NOMO-1 (cell line): ENCODE measurements around the gene AGPAT3.
"Not testable (repeated sequence)": the region's sequence is repeated elsewhere in the genome, so short reads cannot be mapped to it uniquely, and the experiment has no call there.

ENCODE experiments used
- DNase-seq, 2 experiments: peaks; one replicate each; lab custom pipeline; 2025; ENCODE audit not compliant: unreplicated experiment in 2 of 2; lab: John Stamatoyannopoulos, UW

The AGPAT3 gene

GRCh38 chr21:43881935-43882334 lies 16.9 kb downstream of the AGPAT3 start:
- DNase-seq: no peak

- no peak for DNase-seq
Measured at GRCh38 chr21:43882952-43883545, 18.0 kb downstream of the AGPAT3 start.

GRCh38 chr21:43884012-43884860 lies 19.2 kb downstream of the AGPAT3 start:
- peak in 1 of 2 experiments; percentile 4 for DNase-seq

GRCh38 chr21:43884861-43885417 lies 19.9 kb downstream of the AGPAT3 start:
- no peak for DNase-seq

- no peak for DNase-seq
Measured at GRCh38 chr21:43885721-43886120, 20.7 kb downstream of the AGPAT3 start.

- no peak for DNase-seq
Measured at GRCh38 chr21:43886565-43886964, 21.5 kb downstream of the AGPAT3 start.

DNA sequence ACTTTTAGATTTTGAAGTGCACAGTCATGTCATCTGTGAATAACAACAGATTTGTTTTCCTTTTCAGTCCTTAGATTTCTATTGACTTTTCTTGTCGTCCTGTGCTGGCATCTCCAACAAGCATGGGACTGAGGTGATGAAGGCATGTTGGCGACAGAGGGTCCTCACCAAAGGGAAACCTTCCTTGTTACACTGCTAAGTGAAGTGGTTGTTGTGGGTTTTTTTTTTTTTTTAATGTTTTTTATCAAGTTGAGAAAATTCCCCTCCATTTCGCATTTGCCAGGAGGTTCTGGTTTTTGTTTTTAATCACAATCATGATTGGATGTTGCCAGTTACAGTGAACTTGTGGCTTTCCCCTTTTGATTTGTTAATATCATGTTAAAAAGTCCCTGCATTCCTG lies 24.0 kb downstream of the AGPAT3 start:
- no peak for DNase-seq

GRCh38 chr21:43890042-43890441 lies 25.0 kb downstream of the AGPAT3 start:
- DNase-seq: no peak

- DNase-seq: no peak
Measured at GRCh38 chr21:43892334-43892733, 27.3 kb downstream of the AGPAT3 start.

DNA sequence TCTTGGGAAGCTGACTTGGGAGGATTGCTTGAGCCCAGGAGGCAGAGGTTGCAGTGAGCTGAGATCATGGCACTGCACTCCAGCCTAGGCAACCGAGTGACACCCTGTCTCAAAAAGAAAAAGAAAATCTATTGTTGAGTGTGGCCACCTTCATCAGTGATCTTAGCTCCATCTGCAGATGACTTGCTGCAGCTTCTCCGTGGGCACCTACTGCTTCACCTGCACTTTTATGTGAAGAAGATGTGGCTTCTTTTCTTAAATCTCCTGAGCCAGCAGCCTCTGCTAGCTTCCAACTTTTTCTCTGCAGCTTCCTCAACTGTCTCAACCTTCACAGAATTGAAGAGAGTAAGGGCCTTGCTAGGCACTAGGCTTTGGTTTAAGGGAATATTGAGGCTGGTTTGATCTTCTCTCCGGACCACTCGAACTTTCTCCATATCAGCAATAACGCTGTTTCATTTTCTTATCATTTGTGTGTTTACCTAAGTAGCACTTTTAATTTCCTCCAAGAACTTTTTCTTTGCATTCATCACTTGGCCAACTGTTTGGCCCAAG lies 28.0 kb downstream of the AGPAT3 start:
- no peak for DNase-seq

DNA sequence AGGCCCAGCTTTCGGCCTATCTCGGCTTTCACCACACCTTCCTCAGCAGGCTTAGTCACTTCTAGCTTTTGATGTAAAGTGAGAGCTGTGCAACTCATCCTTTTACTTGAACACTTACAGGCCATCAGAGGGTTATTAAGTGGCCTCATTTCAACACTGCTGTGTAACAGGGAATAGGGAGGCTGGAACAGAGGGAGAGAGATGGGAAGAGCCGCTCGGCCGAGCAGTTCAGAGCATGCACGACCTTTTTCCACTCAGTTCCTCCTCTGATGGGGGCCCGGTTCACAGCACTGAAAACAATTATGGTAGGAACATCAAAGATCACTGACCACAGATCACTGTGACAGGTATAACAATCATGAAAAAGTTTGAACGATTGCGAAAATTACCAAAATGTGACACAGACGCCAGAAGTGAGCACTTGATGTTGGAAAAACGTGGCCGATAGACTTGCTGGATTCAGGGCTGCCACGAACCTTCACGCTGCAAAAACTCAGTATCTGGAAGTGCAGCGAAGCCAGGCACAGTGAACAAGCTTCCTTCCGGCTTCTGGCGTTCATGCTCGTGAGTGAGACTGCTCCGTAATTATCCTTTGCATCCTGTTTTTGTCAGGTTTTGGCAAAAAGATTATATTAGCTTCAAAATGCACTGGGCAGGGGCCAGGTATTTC lies 28.6 kb downstream of the AGPAT3 start:
- no peak for DNase-seq

DNA sequence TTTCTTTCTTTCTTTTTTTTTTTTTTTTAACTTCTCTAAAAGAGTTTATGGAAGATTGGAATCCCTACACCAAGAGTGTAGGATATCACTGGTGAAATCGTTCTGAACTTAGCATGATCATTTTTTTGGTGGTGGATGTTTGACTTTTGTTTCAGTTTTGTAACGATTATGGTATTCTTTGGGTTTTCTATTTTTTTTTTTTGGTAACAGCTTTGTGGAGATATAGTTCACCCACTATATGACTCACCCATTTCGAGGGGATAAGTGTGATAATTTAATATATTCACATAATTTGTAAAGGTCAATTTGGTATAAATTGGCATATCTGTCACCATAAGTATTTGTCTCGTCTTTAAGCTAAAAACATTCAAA lies 29.2 kb downstream of the AGPAT3 start:
- no peak for DNase-seq

DNA sequence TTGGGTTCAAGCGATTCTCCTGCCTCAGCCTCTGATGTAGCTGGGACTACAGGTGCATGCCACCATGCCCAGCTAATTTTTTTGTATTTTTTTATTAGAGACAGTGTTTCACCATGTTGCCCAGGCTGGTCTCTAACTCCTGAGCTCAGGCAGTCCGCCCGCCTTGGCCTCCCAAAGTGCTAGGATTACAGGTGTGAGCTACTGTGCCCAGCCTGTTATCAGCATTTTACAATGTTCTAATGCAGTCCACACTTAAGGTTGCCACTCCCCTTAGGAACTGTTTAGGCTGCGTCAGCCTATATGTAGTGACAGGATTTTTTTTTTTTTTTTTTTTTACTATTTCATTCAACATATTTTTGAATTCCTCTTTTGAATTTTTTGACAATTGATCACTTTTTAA lies 30.2 kb downstream of the AGPAT3 start:
- no peak for DNase-seq

DNA sequence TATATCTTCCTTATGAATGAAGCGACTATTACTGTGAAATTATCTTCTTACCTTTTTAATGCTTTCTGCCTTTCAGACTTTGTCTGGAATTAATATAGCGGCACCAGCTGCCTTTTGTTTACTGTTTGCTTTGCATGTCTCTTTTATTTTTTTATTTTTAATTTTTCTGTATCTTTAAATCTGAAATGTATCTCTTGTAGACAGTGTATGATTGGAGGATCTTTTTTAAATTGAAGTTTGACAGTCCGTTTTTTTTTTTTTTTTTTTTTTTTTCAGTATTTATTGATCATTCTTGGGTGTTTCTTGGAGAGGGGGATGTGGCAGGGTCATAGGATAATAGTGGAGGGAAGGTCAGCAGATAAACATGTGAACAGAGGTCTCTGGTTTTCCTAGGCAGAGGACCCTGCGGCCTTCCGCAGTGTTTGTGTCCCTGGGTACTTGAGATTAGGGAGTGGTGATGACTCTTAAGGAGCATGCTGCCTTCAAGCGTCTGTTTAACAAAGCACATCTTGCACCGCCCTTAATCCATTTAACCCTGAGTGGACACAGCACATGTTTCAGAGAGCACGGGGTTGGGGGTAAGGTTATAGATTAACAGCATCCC lies 31.8 kb downstream of the AGPAT3 start:
- DNase-seq: not testable (repeated sequence)

DNA sequence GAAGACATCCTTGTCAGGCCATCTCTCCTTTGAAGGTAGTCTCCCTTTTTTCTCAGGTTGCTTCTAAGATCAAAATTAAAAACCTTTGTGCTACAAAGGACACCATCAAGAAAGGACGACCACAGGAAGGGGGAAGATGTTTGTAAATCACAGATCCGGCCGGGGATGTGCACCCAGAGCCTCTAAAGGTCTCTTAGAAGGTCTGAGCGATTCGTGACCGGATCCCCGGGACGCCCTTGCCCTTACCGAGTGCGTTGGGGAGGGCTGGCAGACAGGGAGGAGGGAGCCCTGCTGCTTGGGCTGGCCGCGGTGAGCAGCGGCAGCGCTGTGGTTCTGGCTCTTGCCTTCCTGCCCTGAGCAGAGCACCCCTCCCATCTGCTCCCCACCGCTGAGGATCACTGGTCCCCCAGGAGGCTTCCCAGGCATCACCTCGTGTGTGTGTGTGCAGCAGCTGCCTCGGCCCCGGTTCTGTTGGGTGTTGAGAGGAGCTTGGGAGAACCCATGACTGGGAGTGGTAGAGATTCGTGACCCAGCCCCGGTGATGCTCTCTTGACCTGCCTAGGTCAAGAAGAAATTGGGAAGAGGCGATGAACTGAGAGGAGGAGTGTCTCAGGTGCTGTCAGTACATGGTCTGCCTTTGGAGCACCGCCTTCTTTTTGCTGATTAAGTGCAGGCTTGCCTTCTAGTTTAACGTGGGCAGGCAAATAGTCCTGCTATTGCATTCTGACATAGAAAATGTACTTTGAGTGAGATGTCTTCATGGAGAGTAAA lies 34.5 kb downstream of the AGPAT3 start:
- DNase-seq: no peak

DNA sequence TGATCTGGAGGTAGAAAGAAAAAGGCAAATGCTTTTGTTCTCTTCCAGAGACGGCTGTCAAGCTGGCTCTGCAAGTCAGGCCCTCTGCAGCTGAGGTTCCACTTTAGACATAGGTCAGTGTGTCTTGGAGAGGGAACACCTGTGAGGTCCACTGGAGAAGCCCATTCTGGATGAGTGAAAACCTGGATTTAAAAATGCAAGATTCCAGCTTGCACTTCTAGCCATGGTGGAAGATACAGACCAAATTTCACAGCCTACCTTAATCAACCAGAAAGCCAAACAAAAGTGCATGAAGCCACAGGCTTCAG lies 35.0 kb downstream of the AGPAT3 start:
- no peak for DNase-seq

DNA sequence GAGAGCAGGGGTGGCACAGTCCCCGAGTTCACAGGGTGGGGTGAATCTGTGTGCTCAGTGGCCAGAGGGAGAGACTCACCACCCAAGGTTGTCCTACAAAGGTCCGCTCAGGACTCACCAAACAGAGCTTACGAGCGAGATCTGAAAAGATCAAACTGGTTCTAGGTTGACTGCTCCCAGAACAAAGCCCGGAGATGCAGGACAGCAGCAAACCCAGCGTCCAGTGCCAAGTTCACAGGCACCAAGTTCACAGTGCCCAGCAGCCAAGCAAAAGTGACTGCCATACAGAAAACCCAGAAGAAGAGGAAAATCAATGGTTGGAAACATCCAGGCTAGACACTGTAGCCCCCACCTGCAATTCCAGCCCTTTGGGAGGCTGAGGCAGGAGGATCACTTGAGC lies 35.7 kb downstream of the AGPAT3 start:
- no peak for DNase-seq

DNA sequence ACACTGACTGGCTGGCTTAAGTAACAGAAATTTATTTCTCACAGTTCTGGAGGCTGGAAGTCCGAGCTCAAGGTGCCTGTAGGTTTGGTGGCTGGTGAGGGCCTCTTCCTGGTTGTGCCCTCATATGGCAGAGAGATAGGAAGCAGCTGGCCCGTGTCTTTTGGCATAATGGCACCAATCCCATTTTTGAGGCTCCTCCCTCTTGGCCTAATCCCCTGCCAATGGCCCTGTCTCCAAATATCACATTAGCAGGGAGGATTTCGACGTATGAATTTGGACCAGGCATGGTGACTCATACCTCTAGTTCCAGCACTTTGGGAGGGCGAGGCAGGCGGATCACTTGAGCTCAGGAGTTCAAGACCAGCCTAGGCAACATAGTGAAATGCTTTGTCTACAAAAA lies 37.4 kb downstream of the AGPAT3 start:
- no peak for DNase-seq

DNA sequence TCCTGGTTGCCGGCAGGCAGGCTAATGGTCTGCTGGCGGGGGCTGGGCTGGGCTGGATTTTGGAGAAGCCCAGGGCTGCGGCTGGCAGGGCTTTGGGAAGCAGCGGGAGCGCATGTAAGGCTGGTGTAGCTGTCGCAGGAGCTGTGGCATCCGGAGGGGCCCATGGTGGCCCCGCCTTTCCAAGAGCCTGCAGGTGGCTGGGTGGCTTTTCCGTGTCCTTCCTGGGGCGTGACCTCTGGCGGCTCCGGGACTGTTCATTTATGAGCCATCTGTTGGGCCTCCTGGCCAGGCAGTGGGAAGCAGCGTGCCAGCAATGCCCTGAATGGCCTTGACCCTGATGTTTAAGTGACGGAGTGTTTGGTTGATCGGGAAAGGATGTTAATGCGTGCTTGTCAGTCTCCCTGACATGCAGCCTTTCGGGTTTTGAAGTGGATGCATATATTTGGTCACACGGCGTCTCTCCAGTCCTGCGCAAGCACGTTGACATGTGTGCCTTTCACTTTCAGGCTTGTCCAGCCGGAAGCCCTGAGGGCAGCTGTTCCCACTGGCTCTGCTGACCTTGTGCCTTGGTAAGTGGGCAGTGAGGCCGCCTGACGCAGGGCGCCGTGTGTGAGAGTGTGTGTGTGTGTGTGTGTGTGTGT lies 38.5 kb downstream of the AGPAT3 start:
- DNase-seq: no peak

- DNase-seq: no peak
Measured at GRCh38 chr21:43904331-43904781, 39.3 kb downstream of the AGPAT3 start.
